ENCODE measurements around the gene PINLYP. TPM values are rescaled to one million over a fixed set of nuclear protein-coding genes. Genes with fewer than 3 reads are reported as not detected.

Gene PINLYP
- polyA plus RNA-seq, 1 donor (not counting 4 experiments of a cell fraction or from before 2014, with no cell fraction given) = 16.0 TPM

- no peaks in the 10 kb centered on the region for H4K20me1 ChIP-seq (ENCODE audit: control insufficient read depth, extremely low read depth, insufficient read depth, low read length)
Observed at GRCh38 chr19:43582495-43582894, 6.9 kb downstream of the PINLYP start.

GRCh38 chr19:43584484-43584883 is 8.9 kb downstream of the PINLYP start:
- Histone ChIP-seq H3K79me2 (ENCODE audit: control insufficient read depth, insufficient read depth, low read length) (no peaks in the 10 kb centered on the region), H3K4me2 (ENCODE audit: control insufficient read depth, extremely low read depth, insufficient read depth, low read depth, low read length) (no peak overlapping the region), H3K27me3 (ENCODE audit: control insufficient read depth, extremely low read depth, insufficient read depth, low read length) (no peaks in the 10 kb centered on the region), H3K9me3 (ENCODE audit: control insufficient read depth, low read depth, low read length) (no peaks in the 10 kb centered on the region), H4K20me1 (ENCODE audit: control insufficient read depth, extremely low read depth, insufficient read depth, low read length) (no peaks in the 10 kb centered on the region), H3K4me3 (ENCODE audit: control insufficient read depth in 2 of 3, extremely low read depth in 1 of 3, insufficient read depth in 2 of 3, low read depth in 1 of 3, low read length in 3 of 3) (no peak overlapping the region), H2AFZ (ENCODE audit: control insufficient read depth, low read length) (no peak overlapping the region), H3K4me1 (ENCODE audit: control insufficient read depth, extremely low read depth, insufficient read depth, low read length) (no peaks in the 10 kb centered on the region), H3K9ac (ENCODE audit: control insufficient read depth, extremely low read depth, insufficient read depth, low read length) (no peak overlapping the region), H3K36me3 (ENCODE audit: control insufficient read depth in 2 of 2, extremely low read depth in 1 of 2, insufficient read depth in 2 of 2, low read length in 2 of 2) (peaks cover 6 to 11% of the 10 kb centered on the region in 2 experiments), H3K27ac (ENCODE audit: control insufficient read depth, insufficient read depth, low read length) (no peak overlapping the region), H3K9me1 (ENCODE audit: control insufficient read depth, extremely low read depth, insufficient read depth, low read length) (no peaks in the 10 kb centered on the region)
- DNase-seq (ENCODE audit: low read depth, low spot score) (no peak), FAIRE-seq (no peak)
- dilution Hi-C loops (cut with MboI; ENCODE audit: extremely low pct_ligation_motif_present, low sequenced_read_pairs) = no loop called here
- TF ChIP-seq, protein P1, sequence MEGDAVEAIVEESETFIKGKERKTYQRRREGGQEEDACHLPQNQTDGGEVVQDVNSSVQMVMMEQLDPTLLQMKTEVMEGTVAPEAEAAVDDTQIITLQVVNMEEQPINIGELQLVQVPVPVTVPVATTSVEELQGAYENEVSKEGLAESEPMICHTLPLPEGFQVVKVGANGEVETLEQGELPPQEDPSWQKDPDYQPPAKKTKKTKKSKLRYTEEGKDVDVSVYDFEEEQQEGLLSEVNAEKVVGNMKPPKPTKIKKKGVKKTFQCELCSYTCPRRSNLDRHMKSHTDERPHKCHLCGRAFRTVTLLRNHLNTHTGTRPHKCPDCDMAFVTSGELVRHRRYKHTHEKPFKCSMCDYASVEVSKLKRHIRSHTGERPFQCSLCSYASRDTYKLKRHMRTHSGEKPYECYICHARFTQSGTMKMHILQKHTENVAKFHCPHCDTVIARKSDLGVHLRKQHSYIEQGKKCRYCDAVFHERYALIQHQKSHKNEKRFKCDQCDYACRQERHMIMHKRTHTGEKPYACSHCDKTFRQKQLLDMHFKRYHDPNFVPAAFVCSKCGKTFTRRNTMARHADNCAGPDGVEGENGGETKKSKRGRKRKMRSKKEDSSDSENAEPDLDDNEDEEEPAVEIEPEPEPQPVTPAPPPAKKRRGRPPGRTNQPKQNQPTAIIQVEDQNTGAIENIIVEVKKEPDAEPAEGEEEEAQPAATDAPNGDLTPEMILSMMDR (optimal IDR thresholded peaks at IDR 0.05 in 1 of 3, IDR thresholded peaks at IDR 0.05 in 1 of 3, conservative IDR thresholded peaks at IDR 0.05 in 1 of 3; ENCODE audit: extremely low read depth in 1 of 3, insufficient read depth in 2 of 3, low read length in 3 of 3) = no peak
- TF ChIP-seq EZH2 (IDR thresholded peaks at IDR 0.05; ENCODE audit: low read length) = no peak

More at GRCh38 chr19:43582495-43582894, 6.9 kb downstream of the PINLYP start:
- H3K36me3 ChIP-seq (ENCODE audit: control insufficient read depth in 2 of 2, extremely low read depth in 1 of 2, insufficient read depth in 2 of 2, low read length in 2 of 2) = peaks cover 0 to 6% of the 10 kb centered on the region in 2 experiments
- H3K4me1 ChIP-seq (ENCODE audit: control insufficient read depth, extremely low read depth, insufficient read depth, low read length) = no peaks in the 10 kb centered on the region
- no peaks in the 10 kb centered on the region for H3K27me3 ChIP-seq (ENCODE audit: control insufficient read depth, extremely low read depth, insufficient read depth, low read length)
- no peak overlapping the region for H3K9ac ChIP-seq (ENCODE audit: control insufficient read depth, extremely low read depth, insufficient read depth, low read length)
- no peak overlapping the region for H2AFZ ChIP-seq (ENCODE audit: control insufficient read depth, low read length)
- H3K9me3 ChIP-seq (ENCODE audit: control insufficient read depth, low read depth, low read length) = no peaks in the 10 kb centered on the region
- no peak overlapping the region for H3K4me2 ChIP-seq (ENCODE audit: control insufficient read depth, extremely low read depth, insufficient read depth, low read depth, low read length)
- TF ChIP-seq, protein P1 (optimal IDR thresholded peaks at IDR 0.05 in 1 of 3, IDR thresholded peaks at IDR 0.05 in 1 of 3, conservative IDR thresholded peaks at IDR 0.05 in 1 of 3; ENCODE audit: extremely low read depth in 1 of 3, insufficient read depth in 2 of 3, low read length in 3 of 3) = no peak
- TF ChIP-seq EZH2 (IDR thresholded peaks at IDR 0.05; ENCODE audit: low read length) = no peak
- no peaks in the 10 kb centered on the region for H3K79me2 ChIP-seq (ENCODE audit: control insufficient read depth, insufficient read depth, low read length)
- no peak overlapping the region for H3K4me3 ChIP-seq (ENCODE audit: control insufficient read depth in 2 of 3, extremely low read depth in 1 of 3, insufficient read depth in 2 of 3, low read depth in 1 of 3, low read length in 3 of 3)
- no peak for FAIRE-seq
- no peak for DNase-seq (ENCODE audit: low read depth, low spot score)
- H3K9me1 ChIP-seq (ENCODE audit: control insufficient read depth, extremely low read depth, insufficient read depth, low read length) = no peaks in the 10 kb centered on the region
- no peak overlapping the region for H3K27ac ChIP-seq (ENCODE audit: control insufficient read depth, insufficient read depth, low read length)
- dilution Hi-C loops (cut with MboI; ENCODE audit: extremely low pct_ligation_motif_present, low sequenced_read_pairs) = no loop called here

Measured in keratinocyte (primary cell).